Measurements from ENCODE around the gene PHB1. TPM values are rescaled to one million over a fixed set of nuclear protein-coding genes. Genes with fewer than 3 reads are reported as not detected.

The PHB1 gene
- total RNA-seq, 1 donor from 2014 or later: 168 TPM

DNA sequence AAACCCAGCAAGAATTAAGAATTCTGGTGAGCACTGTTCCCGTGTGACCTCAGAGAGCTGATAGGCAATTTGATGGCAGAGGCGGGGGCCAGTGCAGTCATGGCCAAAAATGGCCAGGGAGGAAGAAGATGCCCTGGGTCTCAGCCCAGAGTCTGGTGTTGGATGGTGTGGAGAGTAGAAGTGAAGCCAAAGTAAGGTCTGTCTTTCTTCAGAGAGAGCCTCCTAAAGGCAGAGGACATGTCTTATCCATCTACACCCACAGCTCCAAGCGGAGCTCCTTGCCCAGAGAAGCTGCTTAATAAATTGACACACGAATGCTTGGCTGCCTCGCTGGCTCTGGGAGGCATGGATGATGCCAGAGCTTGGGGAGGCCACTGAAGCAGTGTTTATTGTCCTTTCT lies 32.9 kb downstream of the PHB1 start:
- Mint-ChIP-seq H3K36me3 (ENCODE audit: insufficient read depth) (no peaks in the 10 kb centered on the region), H3K4me1 (ENCODE audit: low read depth) (no peaks in the 10 kb centered on the region), H3K4me3 (ENCODE audit: low read depth) (no peak overlapping the region), H3K9me3 (ENCODE audit: low read depth) (no peaks in the 10 kb centered on the region), H3K27me3 (peaks cover 8% of the 10 kb centered on the region), H3K27ac (peak overlapping the region; percentile 35)
- no peak for DNase-seq (ENCODE audit: low spot score, unreplicated experiment)
- TF ChIP-seq CTCF (IDR thresholded peaks at IDR 0.05; ENCODE audit: unreplicated experiment): no peak

GRCh38 chr17:49381033-49381432 lies 33.6 kb downstream of the PHB1 start:
- H3K27ac Mint-ChIP-seq: no peak overlapping the region
- no peak for DNase-seq (ENCODE audit: low spot score, unreplicated experiment)
- no peaks in the 10 kb centered on the region for H3K36me3 Mint-ChIP-seq (ENCODE audit: insufficient read depth)
- H3K9me3 Mint-ChIP-seq (ENCODE audit: low read depth): no peaks in the 10 kb centered on the region
- H3K4me3 Mint-ChIP-seq (ENCODE audit: low read depth): no peak overlapping the region
- peaks cover 8% of the 10 kb centered on the region for H3K27me3 Mint-ChIP-seq
- no peaks in the 10 kb centered on the region for H3K4me1 Mint-ChIP-seq (ENCODE audit: low read depth)
- no peak for TF ChIP-seq CTCF (IDR thresholded peaks at IDR 0.05; ENCODE audit: unreplicated experiment)

DNA sequence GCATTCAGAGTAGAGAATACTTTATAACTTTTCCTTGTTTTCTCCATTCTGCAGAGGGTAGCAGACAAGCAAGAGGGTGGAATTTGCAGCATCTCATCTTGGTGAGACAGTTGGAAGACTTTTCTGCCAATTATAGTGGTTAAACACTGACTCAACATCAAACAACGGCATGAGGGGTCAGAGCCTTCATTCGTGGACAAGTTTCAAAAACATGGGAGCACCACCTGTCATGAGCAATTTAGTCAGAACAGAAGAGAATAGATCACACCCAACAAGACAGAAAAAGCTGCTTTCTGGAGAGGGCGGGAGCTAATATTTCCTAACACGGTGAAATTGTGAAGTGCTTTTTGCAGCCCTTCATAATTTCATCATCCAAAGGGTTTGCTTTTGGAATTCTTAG lies 34.8 kb downstream of the PHB1 start:
- no peaks in the 10 kb centered on the region for H3K36me3 Mint-ChIP-seq (ENCODE audit: insufficient read depth)
- H3K27ac Mint-ChIP-seq: no peak overlapping the region
- no peaks in the 10 kb centered on the region for H3K9me3 Mint-ChIP-seq (ENCODE audit: low read depth)
- no peak overlapping the region for H3K4me3 Mint-ChIP-seq (ENCODE audit: low read depth)
- TF ChIP-seq CTCF (IDR thresholded peaks at IDR 0.05; ENCODE audit: unreplicated experiment): no peak
- H3K27me3 Mint-ChIP-seq: peaks cover 8% of the 10 kb centered on the region
- no peaks in the 10 kb centered on the region for H3K4me1 Mint-ChIP-seq (ENCODE audit: low read depth)
- DNase-seq (ENCODE audit: low spot score, unreplicated experiment): no peak

GRCh38 chr17:49378311-49378710 lies 36.4 kb downstream of the PHB1 start:
- H3K27ac Mint-ChIP-seq: no peak overlapping the region
- no peaks in the 10 kb centered on the region for H3K36me3 Mint-ChIP-seq (ENCODE audit: insufficient read depth)
- no peak for TF ChIP-seq CTCF (IDR thresholded peaks at IDR 0.05; ENCODE audit: unreplicated experiment)
- peaks cover 8% of the 10 kb centered on the region for H3K27me3 Mint-ChIP-seq
- no peak overlapping the region for H3K4me3 Mint-ChIP-seq (ENCODE audit: low read depth)
- H3K9me3 Mint-ChIP-seq (ENCODE audit: low read depth): no peaks in the 10 kb centered on the region
- no peak for DNase-seq (ENCODE audit: low spot score, unreplicated experiment)
- H3K4me1 Mint-ChIP-seq (ENCODE audit: low read depth): no peaks in the 10 kb centered on the region

GRCh38 chr17:49375544-49375943 lies 39.1 kb downstream of the PHB1 start:
- no peak overlapping the region for H3K27ac Mint-ChIP-seq
- H3K27me3 Mint-ChIP-seq: peaks cover 4% of the 10 kb centered on the region
- no peak for TF ChIP-seq CTCF (IDR thresholded peaks at IDR 0.05; ENCODE audit: unreplicated experiment)
- no peaks in the 10 kb centered on the region for H3K9me3 Mint-ChIP-seq (ENCODE audit: low read depth)
- DNase-seq (ENCODE audit: low spot score, unreplicated experiment): no peak
- H3K36me3 Mint-ChIP-seq (ENCODE audit: insufficient read depth): no peaks in the 10 kb centered on the region
- H3K4me3 Mint-ChIP-seq (ENCODE audit: low read depth): no peak overlapping the region
- no peaks in the 10 kb centered on the region for H3K4me1 Mint-ChIP-seq (ENCODE audit: low read depth)

All from progenitor cell of endocrine pancreas (in vitro differentiated cells).